Kidney epithelial cell (primary cell): ENCODE data around the gene PHF8. TPM values are rescaled to one million over a fixed set of nuclear protein-coding genes. Genes with fewer than 3 reads are reported as not detected.
A peak's percentile ranks its signal among the peaks of the same experiment; 100 is the strongest.

ENCODE experiments used
- DNase-seq: peaks from one replicate; pipeline ENCODE4 v3.0.0-alpha.2; 2010; ENCODE audit warnings: low read depth
- H3K27me3 ChIP-seq: 2 replicates; pipeline ENCODE4 v1.6.0; 2011; ENCODE audit warnings: low read length; ENCODE audit not compliant: control insufficient read depth, insufficient read depth
- H3K36me3 ChIP-seq: 2 replicates; pipeline ENCODE4 v1.5.1; 2011; ENCODE audit warnings: low read length; ENCODE audit not compliant: control insufficient read depth, insufficient read depth
- H3K4me3 ChIP-seq: 2 replicates; pipeline ENCODE4 v1.5.1; 2011; ENCODE audit warnings: low read depth, mild to moderate bottlenecking, control low read depth, low read length
- total RNA-seq: library from RNA; depleted of rRNA; stranded (reverse); fragments of >200 nt; gene quantifications from 2 replicates; pipeline ENCODE4 v1.2.3, GENCODE V29; 2015
- TF ChIP-seq, protein P1 (sequence below): IDR thresholded peaks from 2 replicates; pipeline ENCODE4 v1.5.1; 2011; ENCODE audit warnings: mild to moderate bottlenecking, moderate library complexity, low read length, control low read depth, inconsistent platforms; ENCODE audit not compliant: insufficient read depth, poor library complexity, severe bottlenecking

The PHF8 gene
- total RNA-seq, 1 donor from 2014 or later = 13.2 TPM

DNA sequence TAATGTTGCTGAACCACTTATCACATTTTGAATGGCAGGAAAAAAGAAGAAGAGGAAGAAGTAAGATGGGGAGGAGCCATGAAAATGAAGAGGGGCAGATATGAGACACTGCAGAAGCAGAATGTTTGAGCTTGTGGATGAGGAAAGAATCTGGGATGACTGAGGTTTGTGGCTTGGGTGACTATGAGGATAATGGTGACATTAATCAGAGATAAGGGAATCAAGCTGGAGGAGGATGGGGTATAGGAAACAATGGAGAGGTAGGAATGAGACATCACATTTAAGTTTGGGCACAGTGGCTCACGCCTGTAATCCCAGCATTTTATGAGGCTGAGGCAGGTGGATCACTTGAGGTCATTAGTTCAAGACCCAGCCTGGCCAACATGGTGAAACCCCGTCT, 19.1 kb upstream of the PHF8 start:
- Histone ChIP-seq H3K4me3 (no peak overlapping the region), H3K27me3 (no peaks in the 10 kb centered on the region), H3K36me3 (no peaks in the 10 kb centered on the region)
- DNase-seq = no peak
- TF ChIP-seq, protein P1, sequence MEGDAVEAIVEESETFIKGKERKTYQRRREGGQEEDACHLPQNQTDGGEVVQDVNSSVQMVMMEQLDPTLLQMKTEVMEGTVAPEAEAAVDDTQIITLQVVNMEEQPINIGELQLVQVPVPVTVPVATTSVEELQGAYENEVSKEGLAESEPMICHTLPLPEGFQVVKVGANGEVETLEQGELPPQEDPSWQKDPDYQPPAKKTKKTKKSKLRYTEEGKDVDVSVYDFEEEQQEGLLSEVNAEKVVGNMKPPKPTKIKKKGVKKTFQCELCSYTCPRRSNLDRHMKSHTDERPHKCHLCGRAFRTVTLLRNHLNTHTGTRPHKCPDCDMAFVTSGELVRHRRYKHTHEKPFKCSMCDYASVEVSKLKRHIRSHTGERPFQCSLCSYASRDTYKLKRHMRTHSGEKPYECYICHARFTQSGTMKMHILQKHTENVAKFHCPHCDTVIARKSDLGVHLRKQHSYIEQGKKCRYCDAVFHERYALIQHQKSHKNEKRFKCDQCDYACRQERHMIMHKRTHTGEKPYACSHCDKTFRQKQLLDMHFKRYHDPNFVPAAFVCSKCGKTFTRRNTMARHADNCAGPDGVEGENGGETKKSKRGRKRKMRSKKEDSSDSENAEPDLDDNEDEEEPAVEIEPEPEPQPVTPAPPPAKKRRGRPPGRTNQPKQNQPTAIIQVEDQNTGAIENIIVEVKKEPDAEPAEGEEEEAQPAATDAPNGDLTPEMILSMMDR = no peak

DNA sequence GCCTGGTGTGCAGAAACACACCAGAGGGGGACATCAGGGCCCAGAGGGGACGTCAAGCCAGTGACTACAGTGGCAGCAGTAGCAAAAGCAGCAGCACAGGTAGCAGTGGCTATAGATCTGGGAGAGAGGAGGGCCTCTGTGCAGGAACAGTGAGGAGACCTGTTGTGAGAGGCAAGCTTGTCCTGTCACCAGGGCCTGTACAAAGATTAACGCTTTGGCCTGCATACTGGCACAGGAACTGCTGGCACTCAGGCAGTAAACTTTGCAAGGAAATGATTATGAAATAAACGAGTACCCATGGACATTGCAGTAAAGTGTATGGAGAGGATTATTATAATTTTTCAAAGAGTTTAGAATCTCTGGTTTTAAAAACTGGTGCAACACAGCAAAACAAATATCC, 5.5 kb upstream of the PHF8 start:
- Histone ChIP-seq H3K4me3 (no peak overlapping the region), H3K36me3 (no peaks in the 10 kb centered on the region), H3K27me3 (no peaks in the 10 kb centered on the region)
- no peak for DNase-seq
- TF ChIP-seq, protein P1 = no peak

DNA sequence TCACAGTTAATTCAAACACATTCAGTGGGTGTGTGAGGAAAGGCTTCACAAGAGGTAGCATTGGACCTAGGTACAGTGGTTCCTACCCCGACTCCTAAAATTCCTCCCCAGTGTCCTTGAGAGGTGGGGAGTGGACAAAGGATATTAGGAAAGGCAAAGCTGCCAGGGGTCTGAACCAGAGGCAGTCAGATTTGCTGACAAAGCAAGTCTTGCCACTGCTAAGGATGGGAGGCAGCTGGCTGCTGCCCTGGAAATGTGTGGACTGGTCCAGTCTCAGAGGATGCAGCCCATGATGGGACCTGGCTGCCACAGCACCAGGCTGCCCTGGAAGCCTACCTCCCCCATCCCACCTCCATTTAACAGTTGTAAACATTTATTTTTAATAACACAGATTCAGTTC, 4.1 kb upstream of the PHF8 start:
- no peak for DNase-seq
- no peak overlapping the region for H3K4me3 ChIP-seq
- H3K27me3 ChIP-seq = no peaks in the 10 kb centered on the region
- TF ChIP-seq, protein P1 = no peak
- no peaks in the 10 kb centered on the region for H3K36me3 ChIP-seq

DNA sequence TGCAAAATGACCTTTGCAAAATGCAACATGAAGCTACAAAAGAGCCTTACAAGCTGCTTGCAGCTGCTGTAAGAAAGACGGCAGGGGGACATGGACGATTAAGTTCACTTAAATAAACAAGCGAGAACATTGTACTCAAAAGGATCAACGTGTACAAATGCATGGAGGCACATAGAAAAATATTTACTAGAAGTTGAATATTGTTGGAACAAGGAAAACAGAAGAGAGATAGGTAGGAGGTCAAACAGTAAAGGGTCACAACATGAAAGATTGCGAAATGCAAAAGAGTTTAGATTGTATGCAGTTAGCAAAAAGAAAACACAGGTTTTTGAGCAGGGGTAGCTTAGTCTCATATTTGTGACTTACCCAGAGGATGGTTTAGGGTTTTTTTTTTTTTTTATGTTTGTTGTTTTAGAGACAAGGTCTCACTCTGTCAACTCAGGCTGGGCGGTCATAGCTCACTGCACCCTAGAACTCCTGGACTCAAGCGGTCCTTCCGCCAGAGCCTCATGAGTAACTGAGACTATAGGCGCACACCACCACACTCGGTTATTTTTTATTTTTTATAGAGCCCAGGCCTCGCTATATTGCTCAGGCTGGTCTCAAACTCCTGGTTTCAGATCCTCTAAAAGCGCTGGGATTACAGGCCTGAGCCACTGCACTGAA, 1.4 kb upstream of the PHF8 start:
- Histone ChIP-seq H3K4me3 (no peak overlapping the region), H3K36me3 (no peaks in the 10 kb centered on the region), H3K27me3 (no peaks in the 10 kb centered on the region)
- DNase-seq = no peak
- TF ChIP-seq, protein P1 = no peak

DNA sequence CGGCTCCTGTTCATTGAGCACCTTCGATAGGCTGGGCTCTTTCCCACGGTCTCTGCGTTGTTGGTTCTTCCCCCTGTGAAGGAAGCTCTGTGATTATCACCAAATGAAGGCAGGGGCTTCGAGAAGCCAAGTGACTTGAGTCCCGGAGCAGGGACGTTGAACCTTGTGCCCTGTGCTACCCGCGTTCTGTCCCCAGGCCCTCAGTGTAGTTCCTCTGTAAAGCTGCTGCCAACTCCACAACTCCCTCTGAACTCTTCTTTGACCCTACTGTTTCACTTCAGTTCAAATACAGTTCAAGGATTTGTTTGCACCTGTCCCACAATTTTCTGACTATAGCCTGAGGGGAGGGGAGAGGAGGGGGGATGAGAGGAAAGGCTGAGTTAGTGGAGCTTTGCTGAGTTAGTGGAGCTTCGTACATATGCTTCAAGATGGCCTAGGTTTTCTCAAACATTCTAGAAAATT, 635 bp upstream of the PHF8 start:
- Histone ChIP-seq H3K36me3 (no peaks in the 10 kb centered on the region), H3K4me3 (peak overlapping the region; percentile 34)
- TF ChIP-seq, protein P1 = no peak

More for the DNA sequence above, 635 bp upstream of the PHF8 start:
- H3K27me3 ChIP-seq = no peaks in the 10 kb centered on the region
- no peak for DNase-seq
